Activated T-helper 2 cell treated with anti-CD3 and anti-CD28 coated beads, Interferon-gamma antibody, Interleukin-2, Interleukin-4, amounts not matched to agents 10 μg/mL and 5 μg/mL and 100 μg/mL, durations not matched to agents 14 hours and 24 hours and 36 hours (primary cell): ENCODE results near the gene IQCH. TPM values are rescaled to one million over a fixed set of nuclear protein-coding genes. Genes with fewer than 3 reads are reported as not detected.
"Not testable (repeated sequence)": the region's sequence is repeated elsewhere in the genome, so short reads cannot be mapped to it uniquely, and the experiment has no call there.

Experiments used
- DNase-seq: peaks from one replicate; pipeline ENCODE4 v3.0.0; 2021; ENCODE audit warnings: low spot score
- H3K27ac Mint-ChIP-seq: one replicate; pipeline ENCODE4 v1.8.0; 2021; ENCODE audit warnings: mixed read lengths
- H3K27me3 Mint-ChIP-seq: one replicate; pipeline ENCODE4 v1.8.0; 2021; ENCODE audit warnings: low read depth, mixed read lengths
- H3K36me3 Mint-ChIP-seq: one replicate; pipeline ENCODE4 v1.8.0; 2021; ENCODE audit warnings: low read depth, mixed read lengths
- H3K4me1 Mint-ChIP-seq: one replicate; pipeline ENCODE4 v1.8.0; 2021; ENCODE audit warnings: low read depth, mixed read lengths
- H3K4me3 Mint-ChIP-seq: one replicate; pipeline ENCODE4 v1.8.0; 2021; ENCODE audit warnings: low read depth, mild to moderate bottlenecking, moderate library complexity, mixed read lengths
- H3K9me3 Mint-ChIP-seq: one replicate; pipeline ENCODE4 v1.8.0; 2021; ENCODE audit warnings: mixed read lengths
- intact Hi-C: fragments of 100-400 bp; cut with micrococcal nuclease; formaldehyde crosslinking; loops from one replicate; pipeline ENCODE4 v1.15.1; 2023
- total RNA-seq: library from RNA; stranded (reverse); gene quantifications from 2 replicates; pipeline ENCODE4 v1.2.3, GENCODE V29; 2022

Gene IQCH
- total RNA-seq, 1 donor from 2014 or later, result 0.68 TPM

GRCh38 chr15:67285625-67286024, 31.0 kb downstream of the IQCH start:
- H3K36me3 Mint-ChIP-seq, H3K27ac Mint-ChIP-seq, intact Hi-C loops, H3K4me3 Mint-ChIP-seq, H3K9me3 Mint-ChIP-seq, DNase-seq, H3K4me1 Mint-ChIP-seq: not testable (repeated sequence)
- H3K27me3 Mint-ChIP-seq, result peaks cover 19% of the 10 kb centered on the region

GRCh38 chr15:67286400-67286799, 31.8 kb downstream of the IQCH start:
- H3K27ac Mint-ChIP-seq, H3K4me1 Mint-ChIP-seq, H3K4me3 Mint-ChIP-seq, H3K36me3 Mint-ChIP-seq, H3K9me3 Mint-ChIP-seq, DNase-seq, intact Hi-C loops: not testable (repeated sequence)
- H3K27me3 Mint-ChIP-seq, result peaks cover 14% of the 10 kb centered on the region

- Mint-ChIP-seq H3K4me1 (no peaks in the 10 kb centered on the region), H3K36me3 (no peaks in the 10 kb centered on the region)
- intact Hi-C loops, result no loop called here
Observed at GRCh38 chr15:67290319-67290718, 35.7 kb downstream of the IQCH start.

GRCh38 chr15:67296188-67296587, 41.6 kb downstream of the IQCH start:
- Mint-ChIP-seq H3K9me3 (no peaks in the 10 kb centered on the region), H3K36me3 (no peaks in the 10 kb centered on the region), H3K4me3 (no peak overlapping the region), H3K27ac (no peak overlapping the region), H3K27me3 (peaks cover 28% of the 10 kb centered on the region), H3K4me1 (no peaks in the 10 kb centered on the region)
- no peak for DNase-seq
- intact Hi-C loops, result no loop called here

More at GRCh38 chr15:67290319-67290718, 35.7 kb downstream of the IQCH start:
- DNase-seq, result no peak
- Mint-ChIP-seq H3K4me3 (no peak overlapping the region), H3K27me3 (peaks cover 10% of the 10 kb centered on the region), H3K9me3 (peaks cover 9% of the 10 kb centered on the region), H3K27ac (no peak overlapping the region)

- Mint-ChIP-seq H3K36me3 (no peaks in the 10 kb centered on the region), H3K4me3 (no peak overlapping the region), H3K4me1 (no peaks in the 10 kb centered on the region), H3K27me3 (peaks cover 28% of the 10 kb centered on the region), H3K9me3 (no peaks in the 10 kb centered on the region), H3K27ac (no peak overlapping the region)
- intact Hi-C loops, result no loop called here
- no peak for DNase-seq
Observed at GRCh38 chr15:67296684-67297083, 42.1 kb downstream of the IQCH start.

GRCh38 chr15:67300266-67301025, 45.9 kb downstream of the IQCH start:
- Mint-ChIP-seq H3K4me3 (no peak overlapping the region), H3K36me3 (no peaks in the 10 kb centered on the region), H3K4me1 (no peaks in the 10 kb centered on the region), H3K27ac (no peak overlapping the region), H3K27me3 (peaks cover 33% of the 10 kb centered on the region), H3K9me3 (no peaks in the 10 kb centered on the region)
- intact Hi-C loops, result loop anchor here (5.0 to 10.0 kb wide), 4 partner anchors 134 to 534 kb away; partner anchors contain the start of gene SMAD3
- no peak for DNase-seq

- no peaks in the 10 kb centered on the region for H3K36me3 Mint-ChIP-seq
- H3K4me3 Mint-ChIP-seq, result no peak overlapping the region
- DNase-seq, result no peak
- H3K27me3 Mint-ChIP-seq, result peaks cover 32% of the 10 kb centered on the region
- intact Hi-C loops, result loop anchor here (1.0 to 10.0 kb wide), 5 partner anchors 131 to 531 kb away; partner anchors contain the start of gene SMAD3
- no peak overlapping the region for H3K27ac Mint-ChIP-seq
- peaks cover 8% of the 10 kb centered on the region for H3K4me1 Mint-ChIP-seq
- no peaks in the 10 kb centered on the region for H3K9me3 Mint-ChIP-seq
Observed at GRCh38 chr15:67303490-67304363, 49.1 kb downstream of the IQCH start.

- no peaks in the 10 kb centered on the region for H3K9me3 Mint-ChIP-seq
- peaks cover 8% of the 10 kb centered on the region for H3K4me1 Mint-ChIP-seq
- H3K27me3 Mint-ChIP-seq, result peaks cover 36% of the 10 kb centered on the region
- no peak overlapping the region for H3K27ac Mint-ChIP-seq
- intact Hi-C loops, result loop anchor here (5.0 to 10.0 kb wide), 4 partner anchors 130 to 530 kb away; partner anchors contain the start of gene SMAD3
- H3K4me3 Mint-ChIP-seq, result no peak overlapping the region
- no peak for DNase-seq
- H3K36me3 Mint-ChIP-seq, result no peaks in the 10 kb centered on the region
Observed at GRCh38 chr15:67304778-67305177, 50.2 kb downstream of the IQCH start.

- Mint-ChIP-seq H3K36me3 (no peaks in the 10 kb centered on the region), H3K27me3 (peaks cover 40% of the 10 kb centered on the region), H3K4me3 (no peak overlapping the region), H3K27ac (no peak overlapping the region), H3K9me3 (no peaks in the 10 kb centered on the region), H3K4me1 (peaks cover 8% of the 10 kb centered on the region)
- intact Hi-C loops, result loop anchor here (10.0 kb wide), 2 partner anchors 129 to 529 kb away; no protein-coding TSS in a partner anchor
- DNase-seq, result no peak
Observed at GRCh38 chr15:67305506-67305905, 50.9 kb downstream of the IQCH start.

GRCh38 chr15:67307156-67307555, 52.6 kb downstream of the IQCH start:
- H3K9me3 Mint-ChIP-seq, result no peaks in the 10 kb centered on the region
- intact Hi-C loops, result loop anchor here (1.0 to 10.0 kb wide), 4 partner anchors 66 to 528 kb away; no protein-coding TSS in a partner anchor
- H3K27me3 Mint-ChIP-seq, result peaks cover 39% of the 10 kb centered on the region
- no peak overlapping the region for H3K4me3 Mint-ChIP-seq
- H3K4me1 Mint-ChIP-seq, result peaks cover 8% of the 10 kb centered on the region
- no peaks in the 10 kb centered on the region for H3K36me3 Mint-ChIP-seq
- no peak overlapping the region for H3K27ac Mint-ChIP-seq
- no peak for DNase-seq

GRCh38 chr15:67307889-67308597, 53.5 kb downstream of the IQCH start:
- Mint-ChIP-seq H3K27ac (no peak overlapping the region), H3K4me3 (no peak overlapping the region)

GRCh38 chr15:67311731-67312130, 57.1 kb downstream of the IQCH start:
- DNase-seq, result no peak
- intact Hi-C loops, result no loop called here
- no peak overlapping the region for H3K27ac Mint-ChIP-seq
- H3K36me3 Mint-ChIP-seq, result no peaks in the 10 kb centered on the region
- H3K4me1 Mint-ChIP-seq, result peaks cover 7% of the 10 kb centered on the region
- no peak overlapping the region for H3K4me3 Mint-ChIP-seq
- H3K9me3 Mint-ChIP-seq, result no peaks in the 10 kb centered on the region
- H3K27me3 Mint-ChIP-seq, result peaks cover 36% of the 10 kb centered on the region

More at GRCh38 chr15:67307889-67308597, 53.5 kb downstream of the IQCH start:
- H3K4me1 Mint-ChIP-seq, result peaks cover 8% of the 10 kb centered on the region
- no peaks in the 10 kb centered on the region for H3K9me3 Mint-ChIP-seq
- no peak for DNase-seq
- intact Hi-C loops, result loop anchor here (1.0 to 10.0 kb wide), 4 partner anchors 67 to 527 kb away; no protein-coding TSS in a partner anchor
- H3K27me3 Mint-ChIP-seq, result peaks cover 36% of the 10 kb centered on the region
- H3K36me3 Mint-ChIP-seq, result no peaks in the 10 kb centered on the region
